Adipose tissue (tissue), 3 donors: ENCODE results near the gene ST6GAL1. TPM values are rescaled to one million over a fixed set of nuclear protein-coding genes. Genes with fewer than 3 reads are reported as not detected.

Experiments used
- H3K27ac ChIP-seq: one replicate; pipeline ENCODE4 v1.5.1; 2013; ENCODE audit warnings: low read depth, low read length
- WGBS, 3 donors: extraction: QIAGEN DNeasy Blood & Tissue Kit; methylation state at CpG; one replicate each; pipeline ENCODE4 v1.1.7; 2013; 5-methylcytosine and 5-hydroxymethylcytosine counted together
- polyA plus RNA-seq, 3 donors: library from polyadenylated mRNA; stranded (reverse); fragments of 200-250 nt; gene quantifications; one replicate each; pipeline ENCODE4 v1.2.3, GENCODE V29; 2013
- donor health status: healthy with polysubstance abuse.
- donor health status: Bipolar disorder and iron deficiency.
- donor health status: healthy.

ST6GAL1 gene
- polyA plus RNA-seq, 3 donors: 6.0 to 15.2 (median 10.8) TPM

DNA sequence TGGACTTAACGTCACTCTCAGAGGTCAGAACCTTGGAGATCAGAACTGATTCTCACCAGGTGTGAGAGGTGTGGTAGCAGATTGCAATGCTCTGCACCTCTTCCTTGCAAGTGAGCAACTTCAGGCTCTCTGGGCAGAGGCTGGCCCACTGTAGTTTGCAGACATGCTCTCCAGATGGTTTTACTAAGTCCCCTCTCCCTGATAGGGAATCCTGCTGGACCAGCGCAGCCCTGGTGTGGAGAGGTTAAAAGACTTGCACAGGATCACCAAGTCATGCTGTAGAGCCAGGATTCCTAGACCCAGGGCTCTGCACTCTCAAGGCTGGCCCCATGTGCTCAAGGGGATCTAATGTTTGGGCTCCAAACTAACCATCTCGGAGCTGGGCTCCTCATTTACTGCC lies 146.8 kb downstream of the ST6GAL1 start:
- WGBS, 3 donors: 72 to 96% (median 96%) methylated on average over 3 of the region's 3 CpGs
- H3K27ac ChIP-seq: no peak overlapping the region

DNA sequence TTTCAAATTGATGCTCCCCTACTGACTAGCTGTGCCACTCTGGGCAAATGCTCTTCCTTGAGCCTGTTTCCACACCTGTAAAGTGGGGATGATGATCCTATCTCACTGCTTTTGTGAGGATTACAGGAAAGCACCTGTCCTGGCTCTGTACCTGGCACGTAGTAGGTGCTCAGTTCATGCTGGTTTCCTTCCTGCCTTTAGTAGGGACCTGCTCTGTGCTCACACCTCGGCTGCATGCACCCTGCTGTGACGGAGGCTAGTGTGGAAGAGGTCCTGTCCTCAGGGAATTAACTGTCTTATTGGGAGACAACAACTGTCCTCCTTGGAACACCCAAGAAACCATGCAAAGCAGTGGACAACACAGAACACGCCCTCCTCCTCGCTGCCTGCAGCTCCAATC lies 147.2 kb downstream of the ST6GAL1 start:
- WGBS, 3 donors: 73 to 99% (median 95%) methylated on average over 5 of the region's 5 CpGs
- H3K27ac ChIP-seq: no peak overlapping the region

DNA sequence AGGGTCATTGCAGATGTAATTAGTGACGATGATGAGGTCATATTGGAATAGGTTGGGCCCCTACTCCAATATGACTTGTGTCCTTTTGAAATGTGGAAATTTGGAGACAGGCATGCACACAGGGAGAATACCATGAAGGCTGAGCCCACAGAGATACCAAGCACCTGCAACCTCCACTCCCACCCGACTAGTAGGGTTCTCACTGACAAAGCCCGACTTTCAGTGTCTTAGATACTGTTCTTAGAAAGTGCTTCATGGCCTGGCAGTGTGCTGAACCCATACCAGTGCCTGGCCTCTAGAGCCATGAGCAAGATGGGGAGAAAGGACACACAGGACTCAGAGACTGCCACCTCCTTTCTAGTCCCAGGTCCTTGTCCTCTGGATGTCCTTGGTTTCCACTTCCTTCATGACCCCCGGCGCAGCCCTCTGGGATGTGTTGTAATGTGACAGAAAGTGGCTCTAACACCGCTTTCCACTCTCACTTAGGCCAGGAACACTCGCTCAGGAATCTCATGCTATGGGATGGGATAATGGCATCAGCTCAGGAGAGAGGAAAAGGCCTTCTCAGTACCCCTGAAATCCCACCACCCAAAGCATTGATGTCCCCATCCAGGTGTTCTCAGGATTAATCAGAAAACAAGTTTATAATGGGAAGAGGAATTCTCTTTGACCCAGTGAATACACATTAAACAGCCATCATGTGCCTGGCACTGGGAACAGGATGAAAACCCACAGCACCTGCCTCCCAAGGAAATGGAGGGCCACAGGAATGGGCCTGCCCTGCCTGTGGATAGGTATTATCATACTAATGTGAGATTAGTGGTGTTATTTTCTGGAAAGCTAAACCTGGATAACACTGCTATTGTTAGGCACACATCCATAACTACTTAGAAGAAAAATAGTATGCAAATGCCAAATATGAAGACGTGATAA lies 149.0 kb downstream of the ST6GAL1 start:
- no peak overlapping the region for H3K27ac ChIP-seq
- 79% methylated on average over 8 of the region's 8 CpGs for WGBS, 3 donors

DNA sequence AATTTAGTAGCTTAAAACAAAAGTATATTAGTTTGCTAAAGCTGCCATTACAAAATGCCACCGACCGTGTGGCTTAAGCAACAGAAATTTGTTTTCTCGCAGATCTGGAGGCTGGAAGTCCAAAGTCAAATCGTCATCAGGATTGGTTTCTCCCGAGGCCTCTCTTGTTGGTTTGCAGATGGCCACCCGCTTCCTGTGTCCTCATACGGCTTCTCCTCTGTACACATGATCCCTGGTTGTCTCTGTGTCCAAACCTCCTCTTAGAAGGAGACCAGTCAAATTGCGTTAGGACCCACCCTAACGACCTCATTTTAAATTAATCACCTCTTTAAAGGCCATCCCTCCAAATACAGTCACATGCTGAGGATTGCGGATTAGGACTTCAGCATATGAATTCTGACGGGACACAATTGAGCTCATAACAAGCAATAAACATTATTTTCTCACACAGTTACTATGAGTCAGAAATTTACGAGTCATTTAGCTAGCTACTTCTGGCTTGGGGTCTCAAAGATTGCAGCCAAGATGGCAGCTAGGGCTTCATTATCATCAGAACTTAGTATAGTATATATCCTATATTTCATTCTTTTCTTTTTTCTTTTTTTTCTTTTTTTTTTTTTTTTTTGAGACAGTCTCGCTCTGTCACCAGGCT lies 150.6 kb downstream of the ST6GAL1 start:
- H3K27ac ChIP-seq: no peak overlapping the region
- 82 to 93% (median 90%) methylated on average over 13 of the region's 13 CpGs for WGBS, 3 donors

DNA sequence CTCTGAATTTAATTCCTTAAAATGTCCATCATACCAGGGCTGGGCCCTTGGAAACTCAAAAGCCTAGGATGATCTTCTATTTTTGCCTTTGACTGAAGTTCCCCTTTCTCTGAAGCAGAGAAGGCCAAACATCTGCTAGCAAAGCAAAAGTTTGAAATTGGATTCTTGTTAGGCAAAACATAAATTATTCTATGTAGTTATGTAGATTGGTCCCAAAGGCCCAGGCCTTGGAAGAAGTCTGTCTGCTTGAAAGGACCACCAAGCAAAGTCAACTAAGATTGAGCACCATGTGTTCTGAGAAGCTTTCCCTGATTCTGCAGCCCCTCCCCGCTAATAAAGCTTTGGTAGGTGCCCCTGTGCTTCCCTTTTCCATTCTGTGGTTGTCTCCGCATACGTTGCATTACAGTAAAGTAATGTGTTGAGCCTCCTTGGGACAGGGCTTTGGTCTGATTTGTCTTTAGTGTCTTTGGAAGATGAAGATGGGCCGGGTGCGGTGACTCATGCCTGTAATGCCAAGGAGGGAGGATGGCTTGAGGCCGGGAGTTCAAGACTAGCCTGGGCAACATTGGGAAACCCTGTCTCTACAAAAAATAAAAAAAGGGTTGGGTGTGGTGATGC lies 152.5 kb downstream of the ST6GAL1 start:
- WGBS, 3 donors: 78 to 88% (median 80%) methylated on average over 6 of the region's 6 CpGs
- H3K27ac ChIP-seq: no peak overlapping the region

DNA sequence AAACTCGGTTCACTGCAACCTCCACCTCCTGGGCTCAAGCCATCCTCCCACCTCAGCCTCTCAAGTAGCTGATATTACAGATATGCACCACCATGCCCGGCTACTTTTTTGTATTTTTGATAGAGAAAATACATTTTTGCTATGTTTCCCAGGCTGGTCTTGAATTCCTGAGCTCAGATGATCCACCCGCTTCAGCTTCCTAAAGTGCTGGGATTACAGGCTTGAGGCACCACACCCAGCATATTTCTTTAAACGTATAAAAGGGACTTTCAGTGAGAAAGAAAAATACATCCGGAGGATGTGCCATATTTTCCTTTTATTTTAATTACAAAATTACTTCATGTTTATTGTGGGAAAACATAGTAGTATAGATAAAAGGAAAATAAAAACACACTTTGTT lies 153.8 kb downstream of the ST6GAL1 start:
- H3K27ac ChIP-seq: no peak overlapping the region
- WGBS, 3 donors: 53 to 64% (median 58%) methylated on average over 5 of the region's 5 CpGs

DNA sequence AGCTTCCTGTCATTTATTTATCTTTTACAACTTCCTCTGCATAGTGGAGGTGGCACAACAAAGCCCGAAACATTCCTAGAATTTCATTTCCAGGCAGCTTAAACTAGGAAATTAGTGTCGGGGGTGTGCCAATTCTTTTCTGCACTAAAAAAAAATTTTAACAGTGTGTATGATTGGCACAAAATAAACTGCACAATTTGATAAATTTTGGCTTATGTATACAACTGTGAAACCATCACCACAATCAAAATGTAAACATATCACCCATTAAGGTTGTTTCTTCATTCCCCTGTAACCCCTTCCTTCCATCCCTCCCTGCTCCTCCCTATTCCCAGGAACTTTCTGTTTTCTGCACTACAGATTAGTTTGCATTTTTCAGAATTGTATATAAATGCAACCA lies 154.3 kb downstream of the ST6GAL1 start:
- H3K27ac ChIP-seq: no peak overlapping the region
- WGBS, 3 donors: 38 to 43% (median 40%) methylated on average over 2 of the region's 2 CpGs

DNA sequence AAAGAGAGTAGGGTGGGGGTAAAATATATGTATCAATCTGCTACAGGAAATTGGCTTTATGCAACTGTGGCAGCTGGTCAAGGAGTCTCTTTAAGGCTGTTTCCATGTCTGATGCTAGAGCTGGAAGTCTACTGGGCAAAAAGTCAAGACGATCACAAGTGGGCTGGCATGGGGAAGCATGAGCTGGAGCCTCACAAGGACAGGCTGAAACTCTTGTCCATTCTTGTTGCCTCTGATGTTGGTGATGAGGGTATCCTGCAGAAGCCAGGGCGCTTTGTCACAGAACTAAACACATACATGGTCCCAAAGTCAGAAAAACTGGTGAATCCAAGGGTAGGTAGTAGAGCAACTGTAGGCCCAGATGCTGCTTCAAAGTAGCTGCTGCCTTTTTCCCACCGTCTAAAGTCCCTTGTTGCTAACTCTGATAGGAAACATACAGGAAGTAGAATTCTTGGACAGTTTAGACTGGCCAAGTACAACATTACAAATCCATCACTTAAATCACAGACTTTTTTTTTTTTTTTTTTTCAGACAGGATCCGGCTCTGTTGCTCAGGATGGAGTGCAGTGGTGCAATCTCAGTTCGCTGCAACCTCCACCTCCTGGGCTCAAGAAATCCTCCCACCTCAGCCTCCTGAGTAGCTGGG lies 154.8 kb downstream of the ST6GAL1 start:
- WGBS, 3 donors: 67 to 81% (median 73%) methylated on average over 5 of the region's 5 CpGs
- H3K27ac ChIP-seq: no peak overlapping the region

DNA sequence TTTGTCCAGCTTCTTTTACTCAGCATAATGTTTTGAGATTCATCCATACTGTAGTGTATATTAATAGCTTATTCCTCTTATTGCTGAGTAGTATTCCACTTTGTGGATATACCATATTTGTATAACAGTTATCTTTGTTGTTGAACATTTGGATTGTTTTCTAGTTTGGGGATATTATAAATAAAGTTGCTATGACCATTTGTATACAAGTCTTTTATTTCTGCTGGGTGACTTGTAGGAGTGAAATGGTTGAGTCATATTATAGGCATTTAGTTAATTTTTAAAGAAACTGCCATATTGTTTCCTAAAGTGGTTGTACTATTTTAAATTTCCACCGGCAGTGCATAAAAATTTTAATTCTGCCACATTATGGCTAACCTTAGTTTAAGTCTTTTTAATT lies 155.6 kb downstream of the ST6GAL1 start:
- no peak overlapping the region for H3K27ac ChIP-seq
- 91 to 97% (median 92%) methylated on average over 1 of the region's 1 CpG for WGBS, 3 donors

DNA sequence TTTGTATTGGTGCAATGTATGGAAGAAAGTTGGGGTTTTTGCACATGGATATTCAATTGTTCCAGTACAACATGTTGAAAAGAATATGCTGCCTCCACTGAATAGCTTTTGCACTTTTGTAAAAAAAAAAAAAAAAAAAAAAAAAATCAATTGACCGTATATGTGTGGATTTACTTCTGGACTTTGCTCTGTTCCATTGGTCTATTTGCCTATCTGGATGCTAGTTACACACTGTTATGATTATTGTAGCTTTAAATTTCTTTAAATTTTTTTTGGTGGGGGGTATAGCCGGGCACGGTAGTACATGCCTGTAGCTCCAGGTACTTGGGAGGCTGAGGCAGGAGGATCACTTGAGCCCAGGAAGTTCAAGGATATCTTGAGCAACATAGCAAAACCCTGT lies 156.5 kb downstream of the ST6GAL1 start:
- H3K27ac ChIP-seq: no peak overlapping the region
- WGBS, 3 donors: 80 to 98% (median 95%) methylated on average over 3 of the region's 3 CpGs

DNA sequence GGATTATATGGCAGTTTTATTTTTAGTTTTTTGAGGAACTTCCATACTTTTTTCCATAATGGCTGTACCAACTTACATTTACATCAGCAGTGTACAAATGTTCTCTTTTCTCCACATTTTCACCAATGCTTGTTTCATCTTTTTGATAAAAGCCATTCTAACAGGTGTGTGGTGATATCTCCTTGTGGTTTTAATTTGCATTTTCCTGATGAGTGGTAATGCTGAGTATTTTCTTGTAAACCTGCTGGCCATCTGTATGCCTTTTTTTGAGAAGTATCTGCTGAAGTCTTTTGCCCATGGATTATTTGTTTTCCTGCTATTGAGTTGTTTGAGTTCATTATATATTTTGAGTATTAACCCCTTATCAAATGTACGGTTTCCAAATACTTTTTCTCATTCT lies 158.4 kb downstream of the ST6GAL1 start:
- 56 to 86% (median 75%) methylated on average over 1 of the region's 1 CpG for WGBS, 3 donors
- no peak overlapping the region for H3K27ac ChIP-seq

DNA sequence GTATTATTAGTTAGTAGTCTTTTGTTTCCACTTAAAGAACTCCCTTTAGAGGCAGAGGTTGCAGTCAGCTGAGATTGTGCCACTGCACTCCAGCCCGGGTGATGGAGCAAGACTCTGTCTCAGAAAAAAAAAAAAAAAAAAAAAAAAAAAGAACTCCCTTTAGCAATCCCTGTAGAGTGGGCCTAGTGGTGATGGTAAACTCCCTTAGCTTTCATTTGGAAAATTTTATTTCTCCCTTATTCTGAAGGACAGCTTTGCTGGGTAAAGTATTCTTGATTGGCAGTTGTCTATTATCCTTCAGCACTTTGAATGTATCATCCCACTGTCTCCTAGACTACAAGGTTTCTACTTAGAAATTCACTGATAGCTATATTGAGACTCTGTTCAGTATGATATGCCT lies 163.0 kb downstream of the ST6GAL1 start:
- H3K27ac ChIP-seq: no peak overlapping the region
- 56 to 92% (median 79%) methylated on average over 1 of the region's 1 CpG for WGBS, 3 donors

DNA sequence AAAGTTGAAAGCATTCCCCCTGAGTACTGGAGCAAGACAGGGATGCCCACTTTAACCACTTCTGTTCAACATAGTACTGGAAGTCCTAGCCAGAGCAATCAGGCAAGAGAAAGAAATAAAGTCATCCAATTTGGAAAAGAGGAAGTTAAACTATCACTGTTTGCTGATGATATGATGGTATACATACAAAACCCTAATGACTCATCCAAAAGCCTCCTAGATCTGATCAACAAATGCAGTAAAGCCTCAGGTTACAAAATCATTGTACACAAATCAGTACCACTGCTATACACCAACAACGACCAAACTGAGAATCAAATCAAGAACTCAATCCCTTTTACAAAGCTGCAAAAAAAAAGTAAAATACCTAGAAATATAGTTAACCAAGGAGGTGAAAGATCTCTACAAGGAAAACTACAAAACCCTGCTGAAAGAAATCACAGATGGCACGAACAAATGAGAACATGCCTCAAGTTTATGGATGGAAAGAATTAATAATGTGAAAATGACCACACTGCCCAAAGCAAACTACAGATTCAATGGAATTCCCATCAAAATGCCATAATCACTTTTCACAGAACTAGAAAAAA lies 168.7 kb downstream of the ST6GAL1 start:
- 72 to 91% (median 90%) methylated on average over 2 of the region's 2 CpGs for WGBS, 3 donors
- no peak overlapping the region for H3K27ac ChIP-seq

DNA sequence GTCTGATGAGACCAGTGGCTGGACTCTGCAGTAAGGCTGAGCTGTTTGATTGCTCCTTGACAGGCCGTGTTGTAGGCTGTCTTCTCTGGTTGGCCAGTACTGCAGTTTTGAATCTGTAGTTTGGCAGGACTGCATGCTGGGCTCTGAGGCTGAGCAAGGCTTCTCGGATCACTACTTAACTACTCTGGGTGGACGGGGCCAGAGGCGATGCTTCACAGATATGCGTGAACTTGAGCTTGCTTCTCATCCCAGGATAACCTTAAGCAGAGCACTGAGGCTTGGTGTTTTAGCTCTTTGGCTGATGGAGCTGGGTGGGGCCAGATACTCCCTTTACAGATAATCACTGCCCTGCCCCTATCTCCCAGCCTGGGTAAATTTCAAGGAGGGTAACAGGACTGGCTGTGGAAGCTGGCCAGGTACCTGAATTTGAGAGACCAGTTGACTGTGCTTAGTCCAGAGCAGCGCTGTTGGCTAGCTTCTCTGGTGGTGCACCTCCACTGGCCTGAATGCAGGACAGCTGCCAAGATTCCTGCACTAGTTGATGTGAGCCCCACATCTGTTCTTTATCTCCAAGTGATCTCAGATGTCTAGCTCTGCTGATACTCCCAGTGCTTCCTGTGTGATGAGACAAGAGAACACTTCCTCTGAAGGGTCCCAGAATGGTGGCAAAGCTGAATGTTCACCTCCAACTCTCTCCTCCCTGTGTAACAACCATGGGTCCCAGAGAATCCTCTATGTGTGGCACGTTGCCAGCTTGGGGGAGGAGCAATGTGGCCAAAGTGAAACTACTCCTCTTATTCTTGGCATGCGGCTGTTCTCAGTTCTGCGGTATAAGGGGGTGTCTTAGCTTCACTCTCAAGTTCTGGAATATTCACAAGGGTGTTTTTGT lies 171.1 kb downstream of the ST6GAL1 start:
- 35 to 59% (median 36%) methylated on average over 9 of the region's 9 CpGs for WGBS, 3 donors
- H3K27ac ChIP-seq: no peak overlapping the region

DNA sequence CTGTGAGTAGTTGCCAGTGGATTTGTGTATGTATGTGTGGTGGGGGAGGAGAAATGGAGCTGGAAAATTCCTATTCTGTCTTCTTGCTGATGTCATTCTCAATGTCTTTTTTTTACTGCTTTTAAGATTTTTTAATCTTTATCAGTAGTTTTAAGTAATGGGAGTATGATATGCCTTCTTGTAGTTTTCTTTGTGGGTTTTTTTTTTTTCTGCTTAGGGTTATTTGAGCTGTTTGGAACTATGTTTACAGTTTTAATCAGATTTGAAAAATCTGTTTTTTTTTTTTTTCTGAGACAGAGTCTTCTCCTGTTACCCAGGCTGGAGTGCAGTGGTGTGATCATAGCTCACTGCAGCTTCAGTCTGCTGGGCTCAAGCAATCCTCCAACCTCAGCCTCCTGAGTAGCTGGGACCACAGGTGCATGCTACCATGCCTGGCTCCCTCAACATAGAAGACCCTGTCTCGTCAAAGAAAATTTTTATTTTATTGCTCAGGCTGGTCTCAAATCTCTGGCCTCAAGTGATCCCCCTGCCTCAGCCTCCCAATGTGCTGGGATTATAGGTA lies 171.8 kb downstream of the ST6GAL1 start:
- no peak overlapping the region for H3K27ac ChIP-seq
- 64 to 91% (median 85%) methylated on average over 1 of the region's 1 CpG for whole genome bisulfite sequencing, 3 donors

DNA sequence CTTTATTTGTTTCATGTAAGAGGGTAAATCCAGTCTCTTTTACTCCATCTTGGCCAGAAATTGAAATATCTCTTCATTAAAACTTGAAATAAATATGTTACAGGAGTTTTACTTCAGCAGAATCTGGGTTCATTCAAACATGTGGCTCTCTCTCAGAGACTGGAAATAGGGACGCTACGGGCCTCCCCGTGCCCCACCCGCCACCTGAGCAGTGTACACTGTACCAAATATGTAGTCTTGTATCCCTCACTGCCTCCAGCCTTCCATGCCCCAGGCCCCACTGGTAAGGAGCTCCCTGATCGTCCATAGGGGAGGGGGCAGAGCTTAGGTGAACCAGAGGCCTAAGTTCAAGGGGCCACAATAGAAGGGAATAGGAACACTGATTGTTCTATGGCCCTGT lies 172.9 kb downstream of the ST6GAL1 start:
- WGBS, 3 donors: 90 to 95% (median 91%) methylated on average over 5 of the region's 5 CpGs
- H3K27ac ChIP-seq: no peak overlapping the region

DNA sequence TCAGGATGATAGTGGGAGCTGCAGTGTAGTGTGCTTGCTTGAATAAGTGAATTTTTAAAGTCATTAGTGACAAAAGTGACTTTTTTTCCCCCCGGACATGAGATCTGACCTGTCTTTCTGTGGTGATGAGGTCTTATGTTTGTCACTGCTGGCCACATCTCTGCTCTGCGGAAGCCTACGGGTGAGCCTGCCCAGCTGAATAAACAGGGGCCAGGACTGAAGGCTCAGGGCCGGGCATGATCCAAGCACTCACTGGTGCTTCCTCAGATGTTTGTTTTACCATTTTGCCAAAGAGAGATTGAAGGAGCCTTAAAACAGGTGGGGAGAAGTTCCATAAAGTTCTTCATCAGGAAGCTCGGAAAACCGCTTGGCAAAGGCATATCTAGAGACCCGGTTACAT lies 174.0 kb downstream of the ST6GAL1 start:
- H3K27ac ChIP-seq: no peak overlapping the region
- 66 to 95% (median 89%) methylated on average over 7 of the region's 7 CpGs for WGBS, 3 donors
